Measurements from ENCODE around the gene CMTM4.

DNA sequence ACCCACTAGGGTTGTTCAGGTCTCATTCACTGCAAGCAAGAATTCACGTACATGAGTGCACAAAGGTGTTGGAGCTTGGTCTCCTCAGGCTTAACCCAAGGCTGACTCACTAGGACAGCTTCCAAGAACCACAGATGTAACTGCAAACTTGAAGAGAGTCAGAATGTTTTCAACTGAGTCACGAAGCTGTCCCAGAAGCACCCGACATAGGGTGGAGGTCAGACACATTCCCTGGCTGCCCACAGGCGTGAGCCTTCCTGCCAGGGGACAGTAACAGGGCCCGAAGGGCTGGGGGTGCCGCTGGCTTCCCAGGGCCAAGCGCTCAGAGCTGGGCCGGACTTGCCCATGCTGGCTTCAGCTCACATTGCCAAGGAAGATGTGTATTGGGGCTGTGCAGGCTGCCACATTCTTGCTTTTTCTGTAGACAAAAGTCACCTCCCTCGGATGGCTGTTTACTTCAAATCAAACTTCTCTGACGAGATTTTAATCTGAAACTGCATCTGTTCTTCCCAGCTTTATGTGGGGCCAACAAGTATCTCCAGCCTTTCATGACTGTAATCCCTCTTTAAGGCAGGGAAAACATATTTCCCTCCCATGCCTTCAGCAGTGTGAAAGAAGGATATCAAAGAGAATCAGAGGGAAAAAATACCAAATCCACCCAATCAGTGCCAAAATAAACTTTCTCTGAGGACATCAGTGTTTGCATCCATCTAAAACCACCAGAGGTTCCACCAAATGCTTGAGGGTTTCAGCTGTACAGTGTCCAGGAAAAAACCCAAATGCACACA, 77.8 kb downstream of the CMTM4 start:
- TF ChIP-seq, protein P1, sequence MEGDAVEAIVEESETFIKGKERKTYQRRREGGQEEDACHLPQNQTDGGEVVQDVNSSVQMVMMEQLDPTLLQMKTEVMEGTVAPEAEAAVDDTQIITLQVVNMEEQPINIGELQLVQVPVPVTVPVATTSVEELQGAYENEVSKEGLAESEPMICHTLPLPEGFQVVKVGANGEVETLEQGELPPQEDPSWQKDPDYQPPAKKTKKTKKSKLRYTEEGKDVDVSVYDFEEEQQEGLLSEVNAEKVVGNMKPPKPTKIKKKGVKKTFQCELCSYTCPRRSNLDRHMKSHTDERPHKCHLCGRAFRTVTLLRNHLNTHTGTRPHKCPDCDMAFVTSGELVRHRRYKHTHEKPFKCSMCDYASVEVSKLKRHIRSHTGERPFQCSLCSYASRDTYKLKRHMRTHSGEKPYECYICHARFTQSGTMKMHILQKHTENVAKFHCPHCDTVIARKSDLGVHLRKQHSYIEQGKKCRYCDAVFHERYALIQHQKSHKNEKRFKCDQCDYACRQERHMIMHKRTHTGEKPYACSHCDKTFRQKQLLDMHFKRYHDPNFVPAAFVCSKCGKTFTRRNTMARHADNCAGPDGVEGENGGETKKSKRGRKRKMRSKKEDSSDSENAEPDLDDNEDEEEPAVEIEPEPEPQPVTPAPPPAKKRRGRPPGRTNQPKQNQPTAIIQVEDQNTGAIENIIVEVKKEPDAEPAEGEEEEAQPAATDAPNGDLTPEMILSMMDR (conservative IDR thresholded peaks at IDR 0.05; ENCODE audit: low read depth in 2 of 2), result no peak
- no peak for TF ChIP-seq POLR2AphosphoS5 (IDR thresholded peaks at IDR 0.05; ENCODE audit: low read depth)
- TF ChIP-seq, protein P2, sequence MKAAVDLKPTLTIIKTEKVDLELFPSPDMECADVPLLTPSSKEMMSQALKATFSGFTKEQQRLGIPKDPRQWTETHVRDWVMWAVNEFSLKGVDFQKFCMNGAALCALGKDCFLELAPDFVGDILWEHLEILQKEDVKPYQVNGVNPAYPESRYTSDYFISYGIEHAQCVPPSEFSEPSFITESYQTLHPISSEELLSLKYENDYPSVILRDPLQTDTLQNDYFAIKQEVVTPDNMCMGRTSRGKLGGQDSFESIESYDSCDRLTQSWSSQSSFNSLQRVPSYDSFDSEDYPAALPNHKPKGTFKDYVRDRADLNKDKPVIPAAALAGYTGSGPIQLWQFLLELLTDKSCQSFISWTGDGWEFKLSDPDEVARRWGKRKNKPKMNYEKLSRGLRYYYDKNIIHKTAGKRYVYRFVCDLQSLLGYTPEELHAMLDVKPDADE (IDR thresholded peaks at IDR 0.05), result no peak
- no peak for TF ChIP-seq EZH2 (IDR thresholded peaks at IDR 0.05; ENCODE audit: low read depth, unreplicated experiment)
- no peak for TF ChIP-seq EZH2phosphoT487 (IDR thresholded peaks at IDR 0.05; ENCODE audit: unreplicated experiment)

All from GM23338 (cell line).